Calu3 (cell line): Measurements from ENCODE around the gene ABHD3. TPM values are rescaled to one million over a fixed set of nuclear protein-coding genes. Genes with fewer than 3 reads are reported as not detected.
"Not testable (repeated sequence)": the region's sequence is repeated elsewhere in the genome, so short reads cannot be mapped to it uniquely, and the experiment has no call there.

Experiments
- BruUV-seq: library from RNA; stranded (reverse); fragments of 400-500 nt; replicated peaks from 2 replicates; lab custom pipeline; 2021; lab: Mats Ljungman, UMichigan
- CTCF ChIA-PET: fragments of 300-600 bp; sonication (Branson Sonifier 250); formaldehyde crosslinking; loops from one replicate; lab custom pipeline; 2022; ENCODE audit warnings: antibody characterized with exemption; lab: Charles Lee
- DNase-seq: peaks from one replicate; pipeline ENCODE4 v3.0.0; 2022
- H3K27ac Mint-ChIP-seq: one replicate; pipeline ENCODE4 v1.8.0; 2022; ENCODE audit warnings: mixed read lengths; ENCODE audit not compliant: unreplicated experiment
- H3K27me3 Mint-ChIP-seq: one replicate; pipeline ENCODE4 v1.8.0; 2022; ENCODE audit warnings: mixed read lengths; ENCODE audit not compliant: unreplicated experiment
- H3K36me3 Mint-ChIP-seq: one replicate; pipeline ENCODE4 v1.8.0; 2022; ENCODE audit warnings: mild to moderate bottlenecking, moderate library complexity, mixed read lengths; ENCODE audit not compliant: insufficient read depth, unreplicated experiment
- H3K4me1 Mint-ChIP-seq: one replicate; pipeline ENCODE4 v1.8.0; 2022; ENCODE audit warnings: mild to moderate bottlenecking, low read depth, mixed read lengths; ENCODE audit not compliant: unreplicated experiment
- H3K4me3 Mint-ChIP-seq: one replicate; pipeline ENCODE4 v1.8.0; 2022; ENCODE audit warnings: mild to moderate bottlenecking, low read depth, moderate library complexity, mixed read lengths; ENCODE audit not compliant: unreplicated experiment
- H3K9me3 Mint-ChIP-seq: one replicate; pipeline ENCODE4 v1.8.0; 2022; ENCODE audit warnings: low read depth, mixed read lengths; ENCODE audit not compliant: unreplicated experiment
- CTCF ChIP-seq: fragments of 200-600 bp; IDR thresholded peaks from one replicate; pipeline ENCODE4 v1.8.0; 2022; ENCODE audit warnings: antibody characterized with exemption; ENCODE audit not compliant: unreplicated experiment
- intact Hi-C: fragments of 100-400 bp; cut with micrococcal nuclease; formaldehyde crosslinking; loops from one replicate; pipeline ENCODE4 v1.10.0; 2022; ENCODE audit not compliant: unreplicated experiment
- total RNA-seq: library from RNA; stranded (reverse); gene quantifications from 2 replicates; pipeline ENCODE4 v1.2.3, GENCODE V29; 2022

ABHD3 gene
- total RNA-seq, 1 experiment from 2014 or later = 43.5 TPM

DNA sequence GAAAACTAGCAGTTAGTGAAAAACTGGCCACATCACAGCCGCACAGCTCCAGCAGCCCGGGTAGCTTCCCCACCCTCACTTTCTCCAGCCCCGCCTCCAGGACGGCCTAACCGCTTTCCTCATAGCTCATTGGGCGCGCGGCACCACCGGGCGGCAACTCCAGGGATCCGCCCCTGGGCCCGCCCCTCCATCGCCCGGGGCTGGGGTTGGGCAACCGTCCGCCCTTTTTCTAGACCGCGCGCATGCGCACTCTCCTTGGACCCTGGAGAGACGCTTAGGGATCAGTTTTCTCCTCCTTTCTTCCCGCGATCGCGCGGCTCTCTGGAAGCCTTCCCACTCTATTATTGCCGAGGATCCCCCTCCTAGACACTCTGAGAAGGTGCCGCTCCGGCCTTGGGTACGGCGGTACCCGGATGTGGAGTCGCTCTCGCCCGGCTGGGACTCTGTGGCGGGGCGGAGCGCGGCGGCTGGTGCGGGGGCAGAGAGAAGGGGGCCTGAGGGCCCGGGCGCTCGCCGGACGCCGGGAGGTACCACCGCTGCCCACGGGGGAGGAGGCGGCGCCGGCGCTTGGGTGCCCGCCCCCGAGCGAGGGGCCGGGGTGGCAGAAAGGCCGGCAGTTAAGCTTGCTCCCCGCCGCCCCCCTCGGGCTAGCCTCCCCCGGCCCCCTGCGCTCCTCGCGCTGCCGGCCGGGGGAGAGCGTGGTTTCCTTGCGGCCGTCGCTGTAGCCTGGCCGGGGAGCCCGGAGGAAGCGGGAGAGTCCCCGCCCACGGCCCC lies 36.2 kb upstream of the ABHD3 start, which contains the start of gene MIB1:
MIB1 (plus strand) TSS at position 255 of the 774 bp plus-strand sequence. CDS start 792 bp downstream, outside the sequence.
- CTCF ChIA-PET = interaction anchor here (1.3 kb wide), 2 partner anchors 37 to 140 kb away, joined by 6 to 9 read pairs; partner anchors contain the start of gene ESCO1
- no TSS peak for BruUV-seq
- H3K9me3 Mint-ChIP-seq = peaks cover 14% of the 10 kb centered on the region
- H3K4me3 Mint-ChIP-seq = peak within 1 kb of the TSS; percentile 87
- TF ChIP-seq CTCF = no peak
- DNase-seq = peak; percentile 99
- H3K27ac Mint-ChIP-seq = peak within 1 kb of the TSS; percentile 92
- H3K27me3 Mint-ChIP-seq = no peaks in the 10 kb centered on the region
- H3K36me3 Mint-ChIP-seq = peaks cover 28% of the 10 kb centered on the region
- no peaks in the 10 kb centered on the region for H3K4me1 Mint-ChIP-seq
- intact Hi-C loops = loop anchor here (5.0 to 10.0 kb wide), 2 partner anchors 68 to 126 kb away; partner anchors contain the start of gene SNRPD1

GRCh38 chr18:21739604-21740537 lies 35.3 kb upstream of the ABHD3 start:
- CTCF ChIA-PET = interaction anchor here (1.3 kb wide), 2 partner anchors 36 to 139 kb away, joined by 6 to 9 read pairs; partner anchors contain the start of gene ESCO1
- Mint-ChIP-seq H3K4me3 (peak overlapping the region; percentile 87), H3K9me3 (peaks cover 14% of the 10 kb centered on the region), H3K4me1 (no peaks in the 10 kb centered on the region), H3K36me3 (peaks cover 28% of the 10 kb centered on the region), H3K27me3 (no peaks in the 10 kb centered on the region), H3K27ac (peak overlapping the region; percentile 92)
- intact Hi-C loops = loop anchor here (5.0 to 10.0 kb wide), 2 partner anchors 68 to 125 kb away; partner anchors contain the start of gene SNRPD1
- no peak for DNase-seq
- BruUV-seq = no TSS peak
- TF ChIP-seq CTCF = no peak

- H3K4me3 Mint-ChIP-seq, H3K4me1 Mint-ChIP-seq, H3K27me3 Mint-ChIP-seq, intact Hi-C loops, DNase-seq, H3K27ac Mint-ChIP-seq, BruUV-seq: not testable (repeated sequence)
- CTCF ChIA-PET = interaction anchor here (0.8 kb wide), 1 partner anchor 46 kb away, joined by 3 read pairs; no protein-coding TSS in a partner anchor
- Mint-ChIP-seq H3K9me3 (peaks cover 20% of the 10 kb centered on the region), H3K36me3 (peaks cover 22% of the 10 kb centered on the region)
Observed at GRCh38 chr18:21736926-21737325, 32.4 kb upstream of the ABHD3 start.

GRCh38 chr18:21735452-21736015 lies 31.0 kb upstream of the ABHD3 start:
- no peak for TF ChIP-seq CTCF
- H3K27me3 Mint-ChIP-seq = no peaks in the 10 kb centered on the region
- H3K4me3 Mint-ChIP-seq = no peak overlapping the region
- intact Hi-C loops = no loop called here
- no TSS peak for BruUV-seq
- CTCF ChIA-PET = no interaction called here
- H3K9me3 Mint-ChIP-seq = peaks cover 25% of the 10 kb centered on the region
- no peak for DNase-seq
- H3K36me3 Mint-ChIP-seq = peaks cover 11% of the 10 kb centered on the region
- no peaks in the 10 kb centered on the region for H3K4me1 Mint-ChIP-seq
- no peak overlapping the region for H3K27ac Mint-ChIP-seq
